HG03378 (cell line): ENCODE results near the gene RGS1.

Experiments used
- ATAC-seq: cut with Tn5 transposase; IDR thresholded peaks from one replicate; pipeline ENCODE4 v1.9.1; 2021; ENCODE audit warnings: mild to moderate bottlenecking, moderate library complexity; ENCODE audit not compliant: unreplicated experiment

The RGS1 gene

DNA sequence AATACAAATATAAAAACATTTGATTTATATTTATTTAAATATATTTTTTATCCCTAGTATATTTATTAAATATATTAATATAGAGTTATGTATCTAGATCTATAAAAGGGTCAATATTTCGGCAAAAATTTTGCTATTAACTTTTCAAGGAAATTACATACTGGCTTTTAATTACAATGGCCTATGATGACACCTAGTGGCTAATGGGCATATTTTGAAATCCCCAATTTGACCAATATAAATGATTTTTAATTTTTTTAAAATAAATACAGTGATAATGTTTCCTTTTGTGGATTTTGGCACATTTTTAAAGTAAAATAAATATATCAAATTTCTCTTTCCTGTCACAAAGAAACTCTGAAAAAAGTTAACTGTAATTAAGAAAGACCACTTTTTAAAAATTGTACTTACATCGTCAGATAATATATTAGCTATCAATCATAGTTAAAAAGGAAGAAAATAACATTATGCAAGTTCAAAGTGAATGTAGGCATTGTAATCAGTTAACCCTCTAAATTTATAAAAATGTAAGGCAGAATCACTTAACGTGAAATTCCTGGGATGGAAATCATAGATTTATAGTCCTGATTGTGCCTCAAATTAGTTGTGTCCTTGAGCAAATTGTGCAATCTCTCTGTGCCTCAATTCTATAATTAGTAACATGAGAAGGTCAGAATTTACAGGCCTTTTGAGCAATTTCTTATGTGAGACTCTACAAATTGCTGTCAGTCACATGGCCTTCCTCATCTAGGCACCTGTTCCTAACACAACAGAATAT is 34.7 kb downstream of the RGS1 start:
- no peak for ATAC-seq

GRCh38 chr1:192615055-192615454 is 39.5 kb downstream of the RGS1 start:
- peak; percentile 69 for ATAC-seq

DNA sequence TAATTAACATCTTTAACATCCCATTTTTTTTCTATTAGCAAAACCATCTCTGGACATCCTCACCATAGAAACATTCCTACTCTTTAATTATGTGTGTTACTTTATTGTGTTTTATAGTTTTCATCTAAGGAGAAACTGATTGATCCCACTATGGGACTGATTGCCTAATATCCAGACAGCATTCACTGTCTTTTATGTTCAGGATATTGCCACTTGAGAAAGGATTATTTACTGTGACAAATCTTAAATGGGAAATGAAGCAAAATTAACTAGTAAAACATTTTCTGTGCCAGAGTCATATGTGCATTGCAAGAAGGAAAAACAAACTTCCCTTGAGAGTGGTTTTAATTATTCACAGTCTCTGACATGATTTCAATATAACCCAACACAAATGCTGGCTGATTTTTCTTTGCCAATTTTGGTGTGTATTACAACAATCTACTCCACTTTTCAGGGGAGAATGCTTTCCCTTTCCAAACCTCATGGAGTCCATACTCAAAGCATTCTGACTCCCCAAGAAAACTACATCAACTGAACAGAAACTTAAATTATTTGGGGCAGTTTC is 44.6 kb downstream of the RGS1 start:
- ATAC-seq, result no peak

DNA sequence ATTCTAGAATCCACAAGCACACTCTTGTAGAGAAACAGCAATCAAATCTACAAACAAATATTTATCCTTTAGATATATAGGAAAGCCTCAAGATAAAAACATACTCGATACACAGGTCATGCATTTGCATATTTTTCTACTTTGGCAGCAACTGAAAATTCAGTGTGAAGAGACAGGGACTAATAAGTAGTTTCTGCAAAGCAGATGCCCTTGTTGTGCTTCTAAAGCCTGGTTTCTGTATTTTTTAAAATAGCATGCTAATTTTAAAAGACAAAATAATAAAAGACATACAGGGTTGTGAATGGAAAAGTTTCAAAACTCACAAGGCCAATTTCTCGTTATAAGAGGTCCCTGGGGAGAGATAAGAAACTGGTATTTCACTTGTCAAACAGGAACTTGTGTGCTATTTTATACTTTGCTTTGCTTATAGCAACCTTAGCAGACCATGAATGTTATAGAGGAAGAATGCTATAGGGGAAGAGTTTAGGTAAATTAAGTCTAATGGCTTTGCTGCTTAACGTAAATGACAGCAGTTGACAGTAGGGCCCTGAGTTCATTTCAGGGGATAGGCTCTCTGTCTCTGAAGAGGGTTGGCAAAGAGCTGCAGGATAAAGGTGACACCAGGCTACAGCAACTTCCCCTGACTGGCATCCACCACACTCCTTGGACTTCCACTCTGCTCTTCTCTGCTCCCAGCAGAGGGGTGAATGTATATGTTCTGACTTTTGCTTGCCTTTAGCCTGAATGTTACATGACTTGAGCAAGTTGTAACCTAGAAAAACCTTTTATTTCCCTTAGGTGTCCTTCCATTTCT is 51.0 kb downstream of the RGS1 start:
- peak; percentile 96 for ATAC-seq

DNA sequence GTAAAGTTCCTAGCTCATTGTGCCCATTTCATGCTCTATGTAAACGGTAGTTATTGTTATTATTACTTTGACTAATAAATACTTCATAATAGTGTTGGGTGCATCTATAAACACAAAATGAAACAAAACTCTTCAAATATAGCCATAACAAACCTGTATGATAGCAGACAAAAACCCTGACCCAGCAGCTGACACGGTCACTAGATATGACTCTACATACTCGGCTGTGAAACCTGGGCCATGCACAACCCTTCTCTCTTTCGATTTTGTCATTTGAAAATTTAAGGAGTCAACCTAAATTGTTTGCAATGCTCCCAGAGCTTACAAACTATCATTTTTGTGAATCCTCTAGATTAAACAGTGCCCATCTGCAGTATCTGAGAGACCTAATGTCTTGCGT is 52.3 kb downstream of the RGS1 start:
- ATAC-seq, result no peak

- no peak for ATAC-seq
Observed at GRCh38 chr1:192628396-192629057, 53.0 kb downstream of the RGS1 start.

DNA sequence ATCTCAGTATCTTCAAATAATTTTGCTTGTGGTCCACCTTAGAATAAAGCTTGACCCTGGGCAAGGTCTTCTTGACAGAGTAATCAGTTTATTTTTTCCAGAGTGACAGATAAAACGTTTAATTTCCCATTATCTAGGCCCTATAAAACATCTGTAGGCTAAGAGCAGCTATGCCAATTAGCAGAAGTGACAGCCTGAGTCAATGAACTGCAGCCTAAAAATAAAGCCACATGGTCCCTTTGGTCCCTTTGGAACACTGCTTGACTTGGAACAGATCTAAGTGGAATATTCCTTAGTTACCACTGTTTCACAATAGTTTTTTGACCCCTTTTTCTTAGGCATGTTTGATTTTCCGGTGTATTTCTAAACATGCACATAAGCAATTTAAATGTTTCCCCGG is 54.0 kb downstream of the RGS1 start:
- ATAC-seq, result no peak
